ENCODE data around the gene MIR17HG.

Gene MIR17HG

GRCh38 chr13:91369441-91369831, 21.9 kb downstream of the MIR17HG start:
- DNase-seq = no peak

GRCh38 chr13:91370501-91370900, 23.0 kb downstream of the MIR17HG start:
- no peak for DNase-seq

GRCh38 chr13:91372911-91373310, 25.4 kb downstream of the MIR17HG start:
- DNase-seq = no peak

- peak in 1 of 5 donors; percentile 22 for DNase-seq
Observed at GRCh38 chr13:91375116-91375729, 27.7 kb downstream of the MIR17HG start.

GRCh38 chr13:91381371-91381770, 33.9 kb downstream of the MIR17HG start:
- no peak for DNase-seq

GRCh38 chr13:91383836-91384235, 36.3 kb downstream of the MIR17HG start:
- no peak for DNase-seq

- DNase-seq = no peak
Observed at GRCh38 chr13:91384896-91385295, 37.4 kb downstream of the MIR17HG start.

GRCh38 chr13:91389186-91389585, 41.7 kb downstream of the MIR17HG start:
- no peak for DNase-seq

- DNase-seq = no peak
Observed at GRCh38 chr13:91397595-91397994, 50.1 kb downstream of the MIR17HG start.

- peak; percentile 67 to 75 (median 70) for DNase-seq
Observed at GRCh38 chr13:91398413-91399188, 51.1 kb downstream of the MIR17HG start, which contains the start of gene GPC5. Gene GPC5 (plus strand): TSS chr13:91398621.

GRCh38 chr13:91399189-91400062, 51.9 kb downstream of the MIR17HG start:
- DNase-seq = peak in 2 of 5 donors; percentile 7 to 16

- no peak for DNase-seq
Observed at GRCh38 chr13:91400063-91400399, 52.5 kb downstream of the MIR17HG start.

- no peak for DNase-seq
Observed at GRCh38 chr13:91400671-91401070, 53.2 kb downstream of the MIR17HG start.

GRCh38 chr13:91401920-91402319, 54.4 kb downstream of the MIR17HG start:
- no peak for DNase-seq
